A549 (cell line): Measurements from ENCODE around the gene JAGN1. TPM values are rescaled to one million over a fixed set of nuclear protein-coding genes. Genes with fewer than 3 reads are reported as not detected.

ENCODE experiments used
- ATAC-seq, 2 experiments: fragments of 200-7000 bp in 1 of 2; fragments of >200 bp in 1 of 2; cut with Nextera tagmentation in 1 of 2; cut with Tn5 transposase in 1 of 2; 3 replicates each; pipeline versions ENCODE4 v1.8.0 to v1.9.1; 2018 to 2020; ENCODE audit warnings: mild to moderate bottlenecking in 1 of 2, moderate library complexity in 1 of 2
- CTCF ChIA-PET: fragments of 300-600 bp; sonication (Branson Sonifier 250); formaldehyde crosslinking; extraction: SDS; loops from one replicate; lab custom pipeline; 2021; ENCODE audit warnings: antibody characterized with exemption, inconsistent platforms; lab: Yijun Ruan, JAX
- POLR2A ChIA-PET: fragments of 350-600 bp; formaldehyde crosslinking; extraction: SDS; loops from one replicate; lab custom pipeline; 2021; ENCODE audit warnings: antibody characterized with exemption, inconsistent platforms; lab: Yijun Ruan, JAX
- DNase-seq, 2 experiments: peaks; one replicate each; pipeline versions ENCODE4 v3.0.0 to v3.0.0-alpha.2; 2011 to 2016; ENCODE audit warnings: low read depth in 1 of 2, low spot score in 1 of 2
- FAIRE-seq: peaks from 2 replicates; lab custom pipeline; 2011; peaks lifted over from hg19 to GRCh38; lab: Jason Lieb, UNC
- H3K27ac ChIP-seq, 2 experiments: fragments of >200 bp; sonication (Bioruptor Twin); formaldehyde crosslinking; 3 replicates each; pipeline ENCODE4 v1.5.1; 2016 to 2017
- H3K4me1 ChIP-seq: fragments of >200 bp; sonication (Bioruptor Twin); formaldehyde crosslinking; 3 replicates; pipeline ENCODE4 v1.6.1; 2016
- H3K4me2 ChIP-seq: fragments of >200 bp; sonication (Bioruptor Twin); formaldehyde crosslinking; 3 replicates; pipeline ENCODE4 v1.6.1; 2016
- H3K4me3 ChIP-seq: fragments of >200 bp; sonication (Bioruptor Twin); formaldehyde crosslinking; 3 replicates; pipeline ENCODE4 v1.5.1; 2016
- H3K9me3 ChIP-seq: fragments of >200 bp; sonication (Bioruptor Twin); formaldehyde crosslinking; 3 replicates; pipeline ENCODE4 v1.6.1; 2016
- BCL3 ChIP-seq: fragments of >200 bp; sonication (Bioruptor Twin); formaldehyde crosslinking; IDR thresholded peaks from 3 replicates; pipeline ENCODE4 v1.6.1; 2016
- ELK1 ChIP-seq: fragments of 150-350 bp; IDR thresholded peaks from 2 replicates; pipeline ENCODE4 v1.6.1; 2014; ENCODE audit warnings: low read depth, mild to moderate bottlenecking, low read length
- FOSL2 ChIP-seq, 2 experiments: fragments of 450-650 bp in 1 of 2; fragments of >200 bp in 1 of 2; sonication (Bioruptor Twin) in 1 of 2; formaldehyde crosslinking; IDR thresholded peaks; 2 replicates each; pipeline versions ENCODE4 v1.5.0 to v1.6.1; 2016 to 2020; ENCODE audit warnings: mild to moderate bottlenecking in 1 of 2, moderate library complexity in 1 of 2
- FOXS1 ChIP-seq: fragments of 250-450 bp; sonication (Bioruptor Pico); IDR thresholded peaks from 2 replicates; pipeline ENCODE4 v1.5.0; 2020; ENCODE audit warnings: mild to moderate bottlenecking, moderate library complexity
- HES2 ChIP-seq: fragments of >200 bp; sonication (Bioruptor Twin); formaldehyde crosslinking; IDR thresholded peaks from 2 replicates; pipeline ENCODE4 v1.6.1; 2016
- HOXB13 ChIP-seq: fragments of 250-450 bp; sonication (Bioruptor Pico); IDR thresholded peaks from 2 replicates; pipeline ENCODE4 v1.5.0; 2020; ENCODE audit warnings: low read depth, mild to moderate bottlenecking, moderate library complexity
- JUN ChIP-seq, 2 experiments: fragments of >200 bp; sonication (Bioruptor Twin); formaldehyde crosslinking; IDR thresholded peaks; 2 replicates in 1 of 2; 3 replicates in 1 of 2; pipeline ENCODE4 v1.6.1; 2016 to 2017
- JUNB ChIP-seq: fragments of >200 bp; sonication (Bioruptor Twin); formaldehyde crosslinking; IDR thresholded peaks from 2 replicates; pipeline ENCODE4 v1.6.1; 2016
- KDM5A ChIP-seq: fragments of 200-600 bp; sonication (generic); IDR thresholded peaks from 2 replicates; pipeline ENCODE4 v1.6.1; 2016; ENCODE audit warnings: antibody characterized with exemption, mild to moderate bottlenecking
- MAX ChIP-seq: IDR thresholded peaks from 2 replicates; pipeline ENCODE4 v1.6.1; 2012
- PHF8 ChIP-seq: fragments of 200-600 bp; sonication (generic); IDR thresholded peaks from 2 replicates; pipeline ENCODE4 v1.6.1; 2016; ENCODE audit warnings: low read depth, mild to moderate bottlenecking, antibody characterized with exemption, moderate library complexity, borderline replicate concordance
- POLR2A ChIP-seq: IDR thresholded peaks from 2 replicates; pipeline ENCODE4 v1.6.1; 2012; ENCODE audit warnings: mild to moderate bottlenecking, low read length
- POLR2AphosphoS2 ChIP-seq: conservative IDR thresholded peaks from 2 replicates; pipeline ENCODE4 v1.6.1; 2012; ENCODE audit warnings: low read length, improper control_type of control experiment, inconsistent platforms
- RFX5 ChIP-seq: fragments of 450-650 bp; IDR thresholded peaks from 2 replicates; pipeline ENCODE4 v1.7.1; 2014; ENCODE audit warnings: antibody characterized with exemption, mild to moderate bottlenecking, moderate library complexity
- SMC3 ChIP-seq: fragments of >200 bp; sonication (Bioruptor Twin); formaldehyde crosslinking; IDR thresholded peaks from 3 replicates; pipeline ENCODE4 v1.6.1; 2018; ENCODE audit warnings: inconsistent platforms
- TFCP2L1 ChIP-seq: fragments of 250-450 bp; sonication (Bioruptor Pico); IDR thresholded peaks from 2 replicates; pipeline ENCODE4 v1.5.0; 2021; ENCODE audit warnings: mild to moderate bottlenecking
- USF2 ChIP-seq: fragments of 450-650 bp; IDR thresholded peaks from 2 replicates; pipeline ENCODE4 v1.6.1; 2014; ENCODE audit warnings: antibody characterized with exemption
- ZNF302 ChIP-seq: fragments of 250-450 bp; sonication (Bioruptor Pico); IDR thresholded peaks from 2 replicates; pipeline ENCODE4 v1.9.0; 2021; ENCODE audit warnings: inconsistent platforms, mild to moderate bottlenecking, moderate library complexity
- WGBS: methylation state at CpG from one replicate; pipeline ENCODE4 v1.1.6; 2017; ENCODE audit errors: missing lambda C conversion rate; 5-methylcytosine and 5-hydroxymethylcytosine counted together
- polyA plus RNA-seq, 4 experiments: library from polyadenylated mRNA; depleted of rRNA in 3 of 4; stranded (reverse); fragments of >200 nt; fragmentation: RNase III in 1 of 4; extraction: RNeasy Plus Mini Kit Qiagen cat#74134 plus additional on column Dnase treatment in 1 of 4; gene quantifications; 2 replicates in 3 of 4; 3 replicates in 1 of 4; pipeline ENCODE4 v1.2.3, GENCODE V29; 2011 to 2017

Gene JAGN1
- polyA plus RNA-seq, 2 of the 4 experiments (the other 2 are of a cell fraction), result 48.6 to 63.2 TPM

- TF ChIP-seq HES2 (no peak), HOXB13 (no peak), ELK1 (no peak), FOXS1 (no peak), JUNB (no peak), POLR2A (0 out of 2 replicates have a peak, but pooled peaks have one; percentile 27)
- TF ChIP-seq, all 56 proteins: peak for 15
Measured at GRCh38 chr3:9932843-9933560, 42.6 kb downstream of the JAGN1 start (continued).

- DNase-seq, result peak; percentile 78 to 97
- FAIRE-seq, result no peak
- peak within 1 kb of the TSS; percentile 73 for H3K4me3 ChIP-seq
- H3K4me2 ChIP-seq, result peak within 1 kb of the TSS; percentile 96
- TF ChIP-seq USF2 (peak; percentile 30; the same call in 1 of the 2 replicates), KDM5A (no peak), ZNF302 (no peak), MAX (peak; percentile 86; the same call in 1 of the 2 replicates), FOSL2 (IDR thresholded peaks at IDR 0.05) (no peak), FOSL2 (CRISPR knock-in tag; IDR thresholded peaks at IDR 0.05) (0 out of 2 replicates have a peak, but pooled peaks have one; percentile 29), JUN (IDR thresholded peaks at IDR 0.05) (peak; percentile 17 to 82; a peak in 3 of 5 replicates), POLR2AphosphoS2 (no peak), RFX5 (peak; percentile 81), PHF8 (peak; percentile 39; the same call in 1 of the 2 replicates), POLR2A (peak; percentile 62), SMC3 (no peak), BCL3 (peak; percentile 53; the same call in 1 of the 3 replicates), TFCP2L1 (CRISPR knock-in tag) (peak; percentile 47; the same call in 1 of the 2 replicates)
- POLR2A ChIA-PET, result interaction anchor here (0.5 to 2.6 kb wide), 17 partner anchors 9 to 141 kb away, joined by 3 to 53 read pairs (median 5); partner anchors contain the start of genes ARPC4, JAGN1, PRRT3 and RPUSD3
- peak; percentile 86 to 92 for ATAC-seq
- H3K27ac ChIP-seq, result peak within 1 kb of the TSS; percentile 85 to 93
- peaks cover 17% of the 10 kb centered on the region for H3K4me1 ChIP-seq
- 2% methylated on average over 27 of the region's 50 CpGs for WGBS
- H3K9me3 ChIP-seq, result 0 out of 3 replicates have a peak, but pooled peaks cover 5% of the 10 kb centered on the region
- CTCF ChIA-PET, result interaction anchor here (0.6 to 8.6 kb wide), 33 partner anchors 10 to 388 kb away, joined by 3 to 146 read pairs (median 5); partner anchors contain the start of genes ARPC4, CIDEC, IL17RC and IL17RE
Measured at GRCh38 chr3:9933561-9934234, 43.3 kb downstream of the JAGN1 start, which contains the start of gene CRELD1. Gene CRELD1 (plus strand): TSS chr3:9933834. CDS start chr3:9934439, 605 bp downstream.
